GM19025 (cell line): ENCODE results near the gene CCDC157.

Experiments used
- ATAC-seq: cut with Tn5 transposase; IDR thresholded peaks from one replicate; pipeline ENCODE4 v1.9.1; 2021; ENCODE audit warnings: mild to moderate bottlenecking, low read depth, moderate library complexity; ENCODE audit not compliant: unreplicated experiment

The CCDC157 gene

GRCh38 chr22:30356449-30357235 lies at the start of gene CCDC157, which contains the start of gene SF3A1:
Gene CCDC157 (plus strand): TSS chr22:30357007. CDS start chr22:30366001, 8,994 bp downstream.
Gene SF3A1 (minus strand): TSS chr22:30356894. CDS start chr22:30356792, 102 bp downstream.
- peak; percentile 84 for ATAC-seq

DNA sequence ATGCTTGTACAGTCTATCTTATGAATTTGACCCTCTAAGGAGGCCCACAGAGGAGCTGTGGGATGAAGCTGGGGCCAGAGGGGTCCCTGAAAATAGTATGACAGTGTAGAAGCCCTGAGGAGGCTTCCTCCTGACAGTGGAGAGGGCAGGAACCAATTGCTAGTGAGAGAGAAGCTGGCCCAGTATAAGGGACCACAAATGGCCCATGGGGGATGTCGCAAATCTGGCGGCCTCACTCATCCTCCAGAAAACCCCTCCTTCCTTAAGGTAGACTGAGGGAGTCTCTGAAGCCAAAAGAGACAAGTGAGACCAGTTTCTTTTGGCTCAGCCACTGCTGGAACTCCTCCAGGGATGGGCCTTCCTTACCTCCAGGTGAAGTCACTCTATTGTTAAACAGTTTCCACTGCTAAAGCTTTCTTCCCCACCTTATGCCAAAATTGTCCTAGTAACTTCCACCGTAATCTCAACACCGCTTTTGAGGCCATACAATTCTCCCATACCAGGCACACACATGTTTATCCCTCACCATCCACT lies 49.7 kb upstream of the CCDC157 start:
- ATAC-seq = no peak

DNA sequence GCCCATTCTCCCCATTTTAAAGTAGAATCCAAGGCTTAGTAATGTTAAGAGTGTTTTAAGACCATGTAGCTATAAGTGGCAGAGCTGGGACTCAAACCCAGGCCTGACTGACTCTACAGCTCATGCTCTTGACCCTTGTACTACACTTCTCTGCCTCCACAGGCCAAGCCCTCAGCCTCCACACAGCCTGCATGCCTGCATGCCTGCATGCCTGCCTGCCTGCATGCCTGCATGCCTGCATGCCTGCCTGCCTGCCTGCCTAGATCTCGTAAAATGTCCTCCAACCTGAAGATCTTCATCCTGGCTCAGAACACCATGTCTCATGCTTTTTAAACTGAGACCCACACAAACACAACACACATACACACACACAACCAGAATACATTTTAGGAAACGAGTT lies 48.7 kb upstream of the CCDC157 start:
- ATAC-seq = no peak

DNA sequence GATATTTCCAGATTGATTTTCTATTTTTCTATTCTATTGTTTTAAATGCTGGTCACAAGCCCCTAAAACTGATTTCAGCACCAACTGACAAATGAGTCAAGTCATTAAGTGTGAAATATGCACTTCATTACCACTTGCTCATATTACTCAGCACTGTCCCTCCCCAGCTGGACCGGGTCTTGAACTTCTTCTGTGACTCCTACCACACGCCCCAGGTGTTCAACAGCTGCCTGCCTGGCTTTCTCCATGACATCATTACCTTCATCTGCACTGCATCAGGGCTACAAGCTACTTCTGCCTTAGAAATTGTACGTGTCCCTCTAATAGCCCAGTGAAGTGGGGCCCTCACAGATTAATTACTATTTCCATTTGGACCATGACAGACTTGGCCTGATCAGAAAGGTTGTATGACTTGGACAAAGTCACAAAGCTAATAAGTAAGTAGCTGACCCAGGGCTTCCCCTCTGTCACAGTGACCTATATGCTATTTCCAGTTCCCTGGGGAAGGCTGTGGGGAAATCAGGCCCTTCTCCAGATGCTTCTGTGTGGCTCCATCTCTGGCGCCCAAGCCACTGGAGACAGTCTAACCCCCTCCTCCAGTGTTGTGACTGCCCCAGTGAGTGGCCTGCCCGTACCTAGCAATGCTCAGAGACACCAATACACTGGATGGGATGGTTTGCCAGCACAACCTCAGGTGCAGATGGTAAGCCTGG lies 48.1 kb upstream of the CCDC157 start:
- ATAC-seq = no peak

- ATAC-seq = no peak
Observed at GRCh38 chr22:30309951-30310741, 46.7 kb upstream of the CCDC157 start.

- no peak for ATAC-seq
Observed at GRCh38 chr22:30310881-30311771, 45.7 kb upstream of the CCDC157 start.

DNA sequence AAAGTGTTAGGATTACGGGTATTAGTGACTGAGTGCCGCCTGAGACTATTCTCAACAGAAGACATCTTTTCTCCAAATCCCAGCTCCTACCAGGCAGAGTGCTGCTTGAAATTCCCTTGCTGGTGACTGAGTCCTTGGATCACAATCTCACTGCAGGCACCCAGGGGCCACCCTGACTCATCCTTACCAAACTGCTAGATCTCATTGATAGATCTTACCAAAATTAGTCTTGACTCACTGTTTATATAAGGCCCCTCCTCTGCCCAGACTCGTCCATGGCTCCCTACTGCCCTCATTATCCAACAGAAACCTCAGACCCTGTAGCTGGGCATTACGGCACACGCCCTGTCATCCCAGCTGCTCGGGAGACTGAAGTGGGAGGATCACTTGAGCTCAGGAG lies 44.8 kb upstream of the CCDC157 start:
- ATAC-seq = no peak

GRCh38 chr22:30313527-30314363 lies 43.1 kb upstream of the CCDC157 start:
- ATAC-seq = no peak

DNA sequence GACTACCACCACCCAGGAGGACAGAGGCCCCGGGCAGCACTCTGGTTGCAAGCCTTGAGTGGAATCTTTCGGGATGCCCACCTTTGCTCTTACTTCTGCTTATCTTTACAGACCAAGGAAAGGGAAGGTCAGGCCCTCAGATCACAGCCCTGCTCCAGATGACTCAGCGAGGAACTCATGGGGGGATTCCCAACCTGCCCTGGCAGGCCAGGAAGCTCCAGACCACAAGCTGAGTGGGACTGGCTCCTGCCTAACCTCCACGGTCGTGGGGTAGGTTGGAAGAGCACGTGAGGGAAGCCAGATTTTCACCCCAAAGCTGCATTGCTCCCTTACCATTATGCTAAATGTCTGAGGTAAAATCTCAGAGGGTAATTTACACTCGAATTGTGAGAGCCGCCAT lies 41.9 kb upstream of the CCDC157 start:
- ATAC-seq = no peak

GRCh38 chr22:30315962-30316576 lies 40.7 kb upstream of the CCDC157 start:
- ATAC-seq = no peak

GRCh38 chr22:30317778-30318177 lies 39.0 kb upstream of the CCDC157 start:
- ATAC-seq = no peak

DNA sequence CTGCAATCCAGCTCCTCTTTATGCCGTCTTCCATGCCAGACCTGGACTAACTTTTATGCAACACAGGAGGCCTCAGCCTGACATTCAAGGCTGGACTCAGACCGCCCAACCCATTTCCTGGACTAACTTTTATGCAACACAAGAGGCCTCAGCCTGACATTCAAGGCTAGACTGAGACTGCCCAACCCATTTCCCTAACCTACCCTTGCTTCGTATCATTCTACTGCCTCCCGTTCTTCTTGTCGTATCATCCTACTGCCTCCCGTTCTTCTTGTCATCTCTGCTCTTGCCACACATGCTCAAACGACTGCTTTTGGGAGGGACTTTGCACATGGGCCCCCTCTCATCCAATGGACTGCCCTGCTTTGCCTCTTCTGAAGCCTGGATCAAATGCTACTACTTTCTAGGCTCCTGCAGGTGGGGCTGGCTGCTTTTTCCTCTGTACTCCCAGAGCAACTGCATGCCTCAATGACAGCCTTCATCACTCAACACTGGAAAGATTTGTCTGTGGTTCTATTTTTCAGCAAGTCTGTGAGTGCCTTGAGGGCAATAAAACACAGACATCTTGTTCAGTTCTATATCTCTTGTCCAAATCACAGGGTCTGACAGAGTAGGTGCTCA lies 37.9 kb upstream of the CCDC157 start:
- ATAC-seq = no peak

DNA sequence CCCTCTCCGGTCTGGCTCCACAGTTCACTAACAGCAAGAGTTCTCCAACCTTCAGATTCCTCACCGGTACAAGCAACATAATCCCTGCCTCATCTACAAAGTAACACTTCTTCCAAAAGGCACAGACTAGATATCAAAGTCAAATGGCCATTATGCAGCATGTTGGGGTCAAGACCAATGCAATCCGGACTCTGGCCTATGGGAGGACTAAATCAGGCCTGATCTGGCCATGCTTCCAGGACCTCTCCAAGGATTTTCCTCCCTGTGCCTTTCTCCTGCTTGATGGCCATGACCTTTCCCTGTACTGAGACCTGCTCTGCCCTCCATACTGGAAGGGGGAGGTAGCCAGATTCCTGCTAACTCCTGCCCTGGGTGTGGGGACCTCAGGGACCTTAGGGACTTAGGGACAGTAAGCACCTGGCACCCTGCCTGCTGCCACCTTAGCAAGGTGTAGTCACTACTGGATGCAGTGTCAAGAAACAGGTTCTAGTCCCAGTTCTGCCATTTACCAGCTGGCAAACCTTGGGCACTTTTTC lies 36.7 kb upstream of the CCDC157 start:
- no peak for ATAC-seq

DNA sequence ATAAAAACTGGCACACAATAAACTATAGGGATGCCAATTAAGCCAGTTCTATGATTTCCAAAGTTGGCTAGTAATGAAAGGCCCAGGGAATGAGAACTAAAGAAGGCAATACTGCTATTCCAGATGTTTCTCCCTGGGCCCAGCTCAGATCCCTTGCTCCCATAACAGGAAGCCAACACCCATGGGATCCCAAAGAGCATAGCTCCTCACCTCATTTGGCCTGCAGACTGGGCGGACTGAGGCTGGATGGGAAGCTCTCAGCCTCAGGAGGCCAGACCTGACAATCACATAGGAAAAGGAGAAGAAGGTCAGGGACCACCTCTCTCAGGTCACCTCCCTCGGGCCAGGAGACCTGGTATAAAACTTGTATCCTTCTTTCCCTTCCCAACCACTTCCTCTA lies 35.3 kb upstream of the CCDC157 start:
- ATAC-seq = no peak

DNA sequence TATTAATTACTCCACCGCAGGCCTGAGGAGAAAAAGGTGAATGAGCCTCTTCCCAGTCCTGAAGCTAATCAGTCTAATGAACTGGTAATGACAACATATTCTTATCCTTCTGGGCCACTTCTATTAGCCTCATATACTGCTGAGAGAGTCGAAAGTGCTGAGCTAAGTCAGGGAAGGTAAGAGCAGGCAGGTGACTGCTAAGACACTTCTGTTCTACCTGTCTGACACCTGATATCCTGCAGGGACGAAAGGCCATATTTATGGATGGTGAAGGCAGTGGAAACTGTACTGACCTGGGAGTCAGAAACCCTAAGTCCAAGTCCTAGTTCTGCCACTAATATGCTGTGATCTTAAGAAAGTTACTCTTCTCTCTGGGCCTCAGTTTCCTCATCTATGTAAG lies 33.6 kb upstream of the CCDC157 start:
- ATAC-seq = no peak

DNA sequence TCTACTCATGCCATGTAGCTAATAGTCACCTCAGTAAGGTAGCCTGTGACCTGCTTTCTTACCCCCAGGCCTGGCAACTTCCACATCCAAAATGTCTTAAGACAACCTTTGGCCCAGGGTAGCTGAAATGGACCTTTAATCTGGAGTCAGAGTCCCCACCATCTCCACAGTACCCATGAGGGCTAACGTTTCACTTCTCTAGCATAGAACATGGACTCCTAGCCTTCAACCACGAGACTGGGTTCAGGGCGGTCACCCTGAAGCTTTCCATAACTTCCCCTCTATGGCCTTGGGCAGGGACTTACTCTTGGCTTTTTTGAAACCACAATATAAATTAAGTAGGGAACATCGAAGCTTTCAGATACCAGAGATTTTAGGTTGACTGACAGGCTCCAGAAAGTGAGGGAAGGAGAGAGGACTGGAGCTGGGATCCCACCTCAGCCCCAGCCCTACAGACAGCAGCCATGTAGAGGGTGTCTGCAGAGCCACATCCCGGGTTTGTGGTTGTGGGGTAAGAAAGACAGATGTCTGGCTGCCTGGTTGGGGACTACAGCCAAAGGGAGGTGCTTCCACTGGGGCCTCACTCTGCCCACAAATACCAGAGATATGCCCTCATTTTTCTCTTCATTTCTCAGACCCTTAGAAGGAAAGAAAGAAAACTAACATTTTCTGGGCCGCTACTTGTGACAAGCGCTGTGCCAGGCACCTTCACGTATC lies 32.6 kb upstream of the CCDC157 start:
- no peak for ATAC-seq

DNA sequence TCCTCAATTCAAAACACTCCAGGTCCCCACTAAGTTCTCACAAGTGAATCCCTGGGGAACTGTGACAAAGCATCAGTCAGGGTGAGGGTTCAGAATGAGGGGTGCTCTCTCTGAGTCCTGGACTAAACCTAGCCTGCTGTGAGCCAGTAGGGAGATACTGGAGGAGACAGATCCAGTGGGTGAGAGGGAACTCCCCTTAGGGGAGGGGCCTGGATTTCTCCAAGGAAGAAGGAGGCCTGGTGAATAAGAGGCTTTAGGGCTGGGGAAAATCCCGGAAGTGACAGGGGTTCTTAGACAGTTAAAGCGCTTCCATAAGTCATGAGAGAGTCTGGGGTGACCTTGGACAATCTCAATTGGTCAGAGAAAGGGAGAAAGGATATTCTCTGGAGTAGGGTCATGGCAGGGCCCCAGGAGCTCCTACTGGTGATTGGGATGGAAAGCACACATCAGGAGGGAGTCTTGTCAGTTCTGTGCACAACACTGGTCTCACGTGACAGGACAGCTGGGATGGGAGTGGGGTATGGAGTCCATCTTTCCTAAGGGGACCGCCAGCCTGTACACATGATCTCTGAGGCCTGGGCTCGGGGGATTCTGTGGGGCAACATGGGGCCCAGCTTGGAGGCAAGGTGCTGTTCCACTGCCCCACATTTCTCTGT lies 31.6 kb upstream of the CCDC157 start:
- no peak for ATAC-seq
